Astrocyte (in vitro differentiated cells and primary cell): ENCODE measurements around the gene NCOA7. TPM values are rescaled to one million over a fixed set of nuclear protein-coding genes. Genes with fewer than 3 reads are reported as not detected.

Source experiments
- DNase-seq: peaks from one replicate; pipeline ENCODE4 v3.0.0-alpha.2; 2010; ENCODE audit warnings: low read depth
- FAIRE-seq: peaks from 2 replicates; lab custom pipeline; 2011; peaks lifted over from hg19 to GRCh38; lab: Jason Lieb, UNC
- H2AFZ ChIP-seq: 2 replicates; pipeline ENCODE4 v1.6.0; 2012; ENCODE audit warnings: low read depth, low read length, inconsistent platforms
- H3K27ac ChIP-seq: 2 replicates; pipeline ENCODE4 v1.5.1; 2011; ENCODE audit warnings: low read depth, low read length, inconsistent platforms
- H3K27me3 ChIP-seq: 2 replicates; pipeline ENCODE4 v1.6.0; 2011; ENCODE audit warnings: low read length, inconsistent platforms; ENCODE audit not compliant: insufficient read depth
- H3K36me3 ChIP-seq: 2 replicates; pipeline ENCODE4 v1.5.1; 2011; ENCODE audit warnings: low read length, inconsistent platforms; ENCODE audit not compliant: insufficient read depth
- H3K4me1 ChIP-seq: 2 replicates; pipeline ENCODE4 v1.5.1; 2011; ENCODE audit warnings: low read length, inconsistent platforms; ENCODE audit not compliant: insufficient read depth
- H3K4me2 ChIP-seq: 2 replicates; pipeline ENCODE4 v1.6.0; 2012; ENCODE audit warnings: low read length, inconsistent platforms
- H3K4me3 ChIP-seq: 2 replicates; pipeline ENCODE4 v1.5.1; 2011; ENCODE audit warnings: low read depth, mild to moderate bottlenecking, low read length, inconsistent platforms; ENCODE audit not compliant: insufficient read depth
- H3K79me2 ChIP-seq: 2 replicates; pipeline ENCODE4 v1.6.0; 2012; ENCODE audit warnings: mild to moderate bottlenecking, low read length, inconsistent platforms; ENCODE audit not compliant: insufficient read depth
- H3K9ac ChIP-seq: 2 replicates; pipeline ENCODE4 v1.6.0; 2012; ENCODE audit warnings: mild to moderate bottlenecking, low read length, inconsistent platforms
- H3K9me3 ChIP-seq: 2 replicates; pipeline ENCODE4 v1.5.1; 2012; ENCODE audit warnings: low read depth, mild to moderate bottlenecking, low read length, inconsistent platforms; ENCODE audit not compliant: insufficient read depth
- H4K20me1 ChIP-seq: 2 replicates; pipeline ENCODE4 v1.6.0; 2012; ENCODE audit warnings: low read length, inconsistent platforms; ENCODE audit not compliant: insufficient read depth
- H3K27ac Mint-ChIP-seq: one replicate; pipeline ENCODE4 v1.8.0; 2021; ENCODE audit warnings: mild to moderate bottlenecking, mixed read lengths; ENCODE audit not compliant: unreplicated experiment
- H3K27me3 Mint-ChIP-seq: one replicate; pipeline ENCODE4 v1.8.0; 2021; ENCODE audit warnings: low read depth, mixed read lengths; ENCODE audit not compliant: unreplicated experiment
- H3K36me3 Mint-ChIP-seq: one replicate; pipeline ENCODE4 v1.8.0; 2021; ENCODE audit warnings: low read depth, mixed read lengths; ENCODE audit not compliant: unreplicated experiment
- H3K4me1 Mint-ChIP-seq: one replicate; pipeline ENCODE4 v1.8.0; 2021; ENCODE audit warnings: low read depth, mixed read lengths; ENCODE audit not compliant: unreplicated experiment
- H3K4me3 Mint-ChIP-seq: one replicate; pipeline ENCODE4 v1.8.0; 2021; ENCODE audit warnings: mild to moderate bottlenecking, moderate library complexity, mixed read lengths; ENCODE audit not compliant: unreplicated experiment
- H3K9me3 Mint-ChIP-seq: one replicate; pipeline ENCODE4 v1.8.0; 2021; ENCODE audit warnings: mild to moderate bottlenecking, mixed read lengths; ENCODE audit not compliant: unreplicated experiment
- CTCF ChIP-seq: IDR thresholded peaks from 2 replicates; pipeline ENCODE4 v1.5.1; 2011; ENCODE audit warnings: low read depth, mild to moderate bottlenecking, inconsistent platforms, low read length, moderate library complexity; ENCODE audit not compliant: insufficient read depth
- EZH2 ChIP-seq: IDR thresholded peaks from 2 replicates; pipeline ENCODE4 v1.6.1; 2012; ENCODE audit warnings: mild to moderate bottlenecking, low read length, inconsistent platforms; ENCODE audit not compliant: insufficient read depth
- total RNA-seq: library from RNA; stranded (reverse); gene quantifications from 2 replicates; pipeline ENCODE4 v1.2.1, GENCODE V29; 2021

The NCOA7 gene
- total RNA-seq, 1 donor from 2014 or later: 26.0 TPM

- Histone ChIP-seq H3K9me3 (no peaks in the 10 kb centered on the region), H3K4me1 (peaks cover 28% of the 10 kb centered on the region), H3K36me3 (peaks cover 4% of the 10 kb centered on the region), H2AFZ (peak overlapping the region; percentile 65), H3K27me3 (no peaks in the 10 kb centered on the region), H3K79me2 (peaks cover 18% of the 10 kb centered on the region), H3K4me3 (peak overlapping the region; percentile 57), H4K20me1 (no peaks in the 10 kb centered on the region), H3K9ac (peak overlapping the region; percentile 79), H3K4me2 (peak overlapping the region; percentile 91), H3K27ac (peak overlapping the region; percentile 94)
- DNase-seq (peak; percentile 99), FAIRE-seq (peak; percentile 97)
- peaks cover 43% of the 10 kb centered on the region for H3K4me1 Mint-ChIP-seq
- H3K36me3 Mint-ChIP-seq: no peaks in the 10 kb centered on the region
- TF ChIP-seq CTCF (no peak), EZH2 (no peak)
- no peaks in the 10 kb centered on the region for H3K27me3 Mint-ChIP-seq
- peak overlapping the region; percentile 92 for H3K27ac Mint-ChIP-seq
- H3K9me3 Mint-ChIP-seq: no peaks in the 10 kb centered on the region
- peak overlapping the region; percentile 1 for H3K4me3 Mint-ChIP-seq
These were observed 21.9 kb downstream of the NCOA7 start for GRCh38 chr6:125812394-125813292.

GRCh38 chr6:125814481-125814880, 23.7 kb downstream of the NCOA7 start:
- no peak for TF ChIP-seq EZH2
- TF ChIP-seq CTCF: no peak
- Histone ChIP-seq H3K9ac (no peak overlapping the region), H3K9me3 (no peaks in the 10 kb centered on the region), H3K27me3 (no peaks in the 10 kb centered on the region), H3K4me2 (peak overlapping the region; percentile 32), H4K20me1 (peaks cover 3% of the 10 kb centered on the region), H2AFZ (no peak overlapping the region), H3K4me3 (no peak overlapping the region), H3K4me1 (peaks cover 28% of the 10 kb centered on the region), H3K79me2 (peaks cover 18% of the 10 kb centered on the region), H3K27ac (no peak overlapping the region), H3K36me3 (peaks cover 4% of the 10 kb centered on the region)
- Mint-ChIP-seq H3K27me3 (no peaks in the 10 kb centered on the region), H3K4me3 (no peak overlapping the region), H3K36me3 (no peaks in the 10 kb centered on the region), H3K27ac (no peak overlapping the region), H3K4me1 (peaks cover 43% of the 10 kb centered on the region), H3K9me3 (no peaks in the 10 kb centered on the region)
- FAIRE-seq: no peak
- DNase-seq: peak; percentile 39
